GM18502 (cell line): ENCODE data around the gene DISC1.
"Not testable (repeated sequence)": the region's sequence is repeated elsewhere in the genome, so short reads cannot be mapped to it uniquely, and the experiment has no call there.

Experiments
- ATAC-seq: cut with Tn5 transposase; IDR thresholded peaks from one replicate; pipeline ENCODE4 v1.9.1; 2021; ENCODE audit warnings: mild to moderate bottlenecking; ENCODE audit not compliant: unreplicated experiment, poor library complexity

Gene DISC1

DNA sequence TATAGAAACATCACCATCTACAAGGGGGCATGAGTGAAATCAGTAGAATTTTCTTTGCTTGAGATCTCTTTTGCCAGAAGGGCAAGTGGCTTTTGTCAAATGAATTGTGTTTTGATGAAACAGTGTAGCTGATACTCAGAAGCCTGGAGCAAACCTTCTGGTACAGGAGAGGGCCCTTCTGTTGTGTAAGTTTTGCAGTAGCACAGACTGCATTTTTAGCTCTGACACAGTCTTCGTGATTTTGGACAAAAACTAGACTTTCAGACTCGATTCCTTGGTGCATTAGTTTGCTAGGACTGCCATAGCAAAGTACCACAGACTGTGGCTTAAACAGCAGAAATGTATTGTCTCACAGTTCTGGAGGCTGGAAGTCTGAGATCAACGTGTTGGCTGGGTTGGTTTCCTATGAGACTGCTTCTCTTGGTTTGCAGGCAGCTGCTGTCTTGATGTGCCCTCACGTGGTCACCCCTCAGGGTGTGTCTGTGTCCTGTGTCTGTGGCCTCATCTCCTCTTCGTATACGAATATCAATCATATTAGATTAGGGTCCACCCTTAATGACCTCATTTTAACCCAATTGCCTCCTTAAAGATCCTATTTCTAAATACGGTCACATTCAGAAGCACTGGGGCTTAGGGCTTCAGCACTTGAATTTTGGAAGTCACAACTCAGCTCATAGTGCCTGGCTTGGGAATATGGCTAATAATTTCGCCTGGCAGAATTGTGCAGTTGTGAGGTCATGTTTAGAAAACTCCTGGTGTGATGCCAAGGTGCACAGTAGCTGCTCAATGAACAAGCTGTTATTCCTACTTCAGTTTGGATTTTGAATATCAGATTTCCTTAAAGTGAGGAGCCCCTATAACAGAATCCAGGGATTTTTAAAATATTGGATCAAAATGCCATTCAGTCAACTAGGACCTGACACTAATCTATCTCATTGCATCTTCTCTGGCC lies 21.2 kb upstream of the DISC1 start:
- no peak for ATAC-seq

DNA sequence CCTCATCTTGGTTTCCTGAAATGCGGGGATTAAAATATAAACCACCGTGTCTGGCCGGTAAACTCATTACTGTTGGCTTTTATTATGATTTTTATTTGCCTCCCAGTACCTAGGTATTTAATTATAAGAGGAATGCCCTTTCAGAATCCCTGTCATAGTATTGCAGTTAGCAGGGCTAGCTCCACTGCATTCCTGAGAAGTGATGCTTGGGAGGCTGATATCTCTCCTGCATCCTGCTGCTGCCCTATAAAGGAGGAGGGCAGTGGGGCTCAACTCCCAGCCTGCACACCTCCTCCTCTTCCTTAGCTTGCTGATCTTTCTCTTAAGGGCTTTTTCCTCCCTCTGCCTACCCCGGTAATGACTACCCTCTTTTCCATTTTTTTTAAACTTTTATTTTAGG lies 19.9 kb upstream of the DISC1 start:
- ATAC-seq: no peak

DNA sequence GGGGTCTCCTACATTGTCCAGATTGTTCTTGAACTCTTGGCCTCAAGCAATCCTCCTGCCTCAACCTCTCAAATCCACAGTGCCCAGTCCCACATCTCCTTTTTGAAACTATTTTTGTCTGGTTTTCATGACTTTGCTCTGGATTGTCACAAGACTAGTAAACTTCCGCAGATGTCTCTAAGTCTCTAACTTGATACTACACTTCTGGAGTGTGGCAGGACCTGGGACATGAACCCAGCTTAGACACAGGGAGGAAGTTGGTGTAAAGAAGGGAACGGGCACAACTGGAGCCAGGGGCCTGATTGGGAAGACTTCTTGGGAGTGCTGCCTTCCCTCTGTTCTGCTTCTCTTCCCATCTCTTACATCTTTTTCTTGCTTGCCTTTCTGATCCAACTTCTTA lies 16.2 kb upstream of the DISC1 start:
- ATAC-seq: no peak

DNA sequence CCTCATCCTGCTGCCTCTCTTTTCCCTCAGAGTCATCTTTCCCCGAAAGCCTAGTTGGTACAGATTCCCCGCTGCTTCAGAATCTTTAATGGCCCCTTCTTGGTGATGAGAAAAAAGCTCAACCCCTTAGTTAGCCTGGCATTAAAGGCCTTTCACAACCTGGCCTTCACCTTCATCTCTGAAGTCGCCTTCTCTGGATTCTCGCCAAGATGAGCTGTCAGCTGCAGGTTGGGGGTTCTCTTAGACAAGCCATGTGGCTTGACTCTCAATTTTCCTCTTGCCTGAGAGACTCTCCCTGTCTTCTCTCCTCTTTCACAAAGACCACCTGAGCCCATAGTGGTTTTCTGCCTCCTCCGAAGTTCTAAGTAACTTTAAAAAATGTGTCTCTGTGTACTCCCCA lies 15.5 kb upstream of the DISC1 start:
- no peak for ATAC-seq

DNA sequence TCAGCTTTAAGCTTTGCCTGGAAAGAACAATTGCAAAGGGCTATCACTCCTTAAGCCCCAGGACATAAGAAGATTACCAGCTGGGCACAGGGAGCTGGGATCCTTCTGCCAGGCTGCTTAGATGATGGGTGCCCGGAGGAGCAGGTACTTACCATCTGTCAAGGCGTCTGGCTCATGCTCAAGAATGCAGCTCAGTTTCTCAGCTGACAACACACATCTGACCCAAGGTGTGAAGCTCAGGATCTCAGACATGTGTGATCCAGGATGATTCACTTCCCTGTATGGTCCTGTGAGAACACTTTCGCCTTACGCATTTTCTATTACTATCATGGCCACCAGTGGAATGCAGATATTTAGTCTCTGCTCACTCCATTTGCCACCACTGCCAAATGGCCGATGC lies 14.7 kb upstream of the DISC1 start:
- ATAC-seq: no peak

DNA sequence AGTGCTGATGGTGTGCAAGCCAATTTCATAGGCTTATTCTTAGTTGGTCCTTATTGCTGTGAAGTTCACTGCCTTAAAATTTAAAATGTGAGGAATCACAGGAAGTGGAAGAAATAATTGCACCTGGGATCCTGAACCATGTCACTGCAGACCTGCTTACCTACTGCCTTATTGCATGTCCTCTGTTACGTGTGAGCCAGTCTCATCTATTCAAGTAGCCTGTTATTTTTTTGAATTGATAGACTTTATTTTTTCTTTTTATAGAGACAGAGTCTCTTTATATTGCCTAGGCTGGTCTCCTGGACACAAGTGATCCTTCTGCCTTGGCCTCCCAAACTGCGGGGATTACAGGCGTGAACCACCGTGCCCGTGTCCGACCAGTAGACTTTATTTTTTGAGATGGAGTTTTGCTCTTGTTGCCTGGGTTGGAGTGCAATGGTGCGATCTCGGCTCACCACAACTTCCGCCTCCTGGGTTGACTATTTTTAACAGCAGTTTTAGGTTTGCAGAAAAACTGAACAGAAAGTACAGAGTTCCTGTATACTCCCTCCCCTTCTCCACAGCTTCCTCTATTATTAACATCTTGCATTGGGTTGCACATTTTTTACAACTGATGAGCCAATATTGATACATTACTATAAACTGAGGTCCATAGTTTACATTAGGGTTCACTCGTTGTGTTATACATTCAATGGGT lies 14.0 kb upstream of the DISC1 start:
- ATAC-seq: peak; percentile 95

DNA sequence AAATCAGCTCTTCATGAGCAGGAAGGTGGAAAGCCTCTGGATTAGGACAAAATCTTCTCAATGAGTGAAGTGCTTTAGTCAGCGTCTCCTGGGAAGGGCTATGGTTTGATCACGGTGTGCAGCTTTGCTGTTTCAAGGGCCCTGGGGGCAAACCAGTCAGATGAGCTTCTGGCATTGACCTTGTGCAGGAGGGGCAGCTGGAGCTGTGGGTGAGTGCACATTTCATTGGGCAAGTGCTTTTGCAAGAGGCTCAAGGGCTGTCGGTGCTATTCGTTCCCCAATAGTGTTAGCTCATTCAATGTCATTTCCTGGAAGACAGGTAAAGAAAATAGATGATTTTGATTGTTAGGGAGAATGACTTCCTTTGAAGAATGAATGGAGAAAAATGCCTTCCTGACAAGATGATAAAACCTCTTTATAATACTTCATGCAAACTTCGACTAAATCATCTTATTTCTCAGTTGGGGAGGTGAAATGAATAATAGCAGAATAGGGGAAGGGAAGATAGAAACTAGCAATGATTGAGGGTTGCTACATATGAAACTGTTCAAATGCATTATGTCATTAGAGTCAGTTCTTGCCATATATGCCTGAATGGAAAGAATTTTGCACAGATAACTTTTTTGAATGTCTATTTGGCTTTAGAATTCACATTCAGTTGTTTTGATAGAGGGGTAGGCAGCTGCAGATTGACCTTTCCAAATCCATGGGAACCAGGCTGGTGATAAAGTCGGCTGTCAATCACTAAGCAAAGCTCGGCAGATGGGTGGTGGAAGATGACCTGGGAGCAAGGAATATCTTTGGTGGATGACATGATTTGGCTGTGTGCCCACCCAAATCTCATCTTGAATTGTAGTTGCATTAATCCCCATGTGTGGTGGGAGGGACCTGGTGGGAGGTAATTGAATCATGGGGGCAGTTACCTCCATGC lies 12.9 kb upstream of the DISC1 start:
- ATAC-seq: no peak

DNA sequence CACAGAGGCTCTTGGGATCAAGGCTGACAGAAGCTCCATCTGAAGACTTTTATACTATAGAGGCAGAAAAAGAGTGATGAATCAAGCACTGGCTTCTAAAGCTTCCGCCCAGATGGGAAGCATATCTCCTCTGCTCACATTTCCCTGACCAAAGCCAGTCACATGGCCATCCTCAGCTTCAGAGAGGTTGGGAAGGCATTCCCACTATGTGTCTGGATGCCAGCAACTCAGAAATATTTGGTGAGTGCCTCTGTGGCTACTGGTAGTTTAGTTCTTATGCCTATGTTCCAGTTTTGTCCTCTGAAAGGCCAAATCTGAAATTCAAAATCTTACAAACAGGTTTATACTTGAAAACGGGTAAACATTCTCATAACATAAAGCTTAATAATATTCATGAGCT lies 9.9 kb upstream of the DISC1 start:
- ATAC-seq: no peak

DNA sequence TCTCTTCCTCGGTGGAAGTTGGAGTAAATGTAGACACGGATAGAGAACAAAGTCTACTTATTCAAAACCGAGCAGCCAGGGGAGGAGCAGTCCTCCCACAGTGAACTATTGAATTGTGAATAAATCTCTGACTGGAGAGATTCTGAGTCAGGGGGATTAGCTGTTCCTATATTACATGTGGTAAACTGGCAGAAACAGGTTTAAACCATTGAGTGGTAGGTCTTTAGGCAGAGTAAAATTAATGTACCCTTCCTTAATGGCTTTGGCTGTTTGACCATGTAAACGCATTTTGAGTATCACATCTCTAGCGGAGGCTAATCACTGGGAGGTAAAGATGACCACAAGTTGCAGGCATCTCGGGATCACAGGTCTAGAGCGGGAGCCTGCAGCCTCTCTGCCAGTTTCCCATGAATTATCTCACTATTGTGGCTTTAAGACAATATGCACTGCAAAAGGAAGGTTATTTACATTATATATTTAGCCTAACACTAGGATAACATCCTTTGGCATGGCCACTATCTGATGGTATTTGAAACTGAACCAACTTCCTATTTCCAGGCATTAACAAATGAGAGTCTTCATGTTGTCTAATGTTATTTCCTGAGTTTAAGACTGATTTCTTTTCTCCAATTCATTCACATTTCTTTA lies 7.9 kb upstream of the DISC1 start:
- ATAC-seq: no peak

DNA sequence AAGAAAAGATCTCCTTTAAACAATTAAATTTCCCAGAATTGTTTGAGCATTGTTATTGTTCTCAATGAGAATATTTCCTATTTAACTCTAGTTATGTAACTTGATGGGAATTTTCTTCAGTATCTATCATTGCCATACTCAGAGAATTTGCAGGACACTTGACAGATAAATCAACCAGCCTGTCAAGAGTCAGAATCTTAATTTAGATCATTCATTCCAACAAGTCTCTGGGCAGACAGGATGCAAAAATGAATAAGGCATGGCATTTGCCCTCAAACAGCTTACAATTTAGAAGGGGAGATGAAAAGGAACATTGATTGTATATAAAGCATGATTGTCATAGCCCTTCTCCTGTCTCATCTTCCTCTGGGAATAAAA lies 7.3 kb upstream of the DISC1 start:
- ATAC-seq: no peak

DNA sequence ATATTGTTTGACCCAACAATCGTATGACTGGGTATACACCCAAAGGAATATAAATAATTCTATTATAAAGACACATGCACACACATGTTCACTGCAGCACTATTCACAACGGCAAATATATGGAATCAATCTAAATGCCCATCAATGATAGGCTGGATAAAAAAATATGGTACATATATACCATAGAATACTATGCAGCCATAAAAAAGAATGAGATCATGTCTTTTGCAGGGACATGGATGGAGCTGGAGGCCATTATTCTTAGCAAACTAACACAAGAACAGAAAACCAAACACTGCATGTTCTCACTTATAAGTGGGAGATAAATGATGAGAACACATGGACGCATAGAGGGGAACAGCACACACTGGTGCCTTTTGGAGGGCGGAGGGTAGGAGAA lies 1.5 kb upstream of the DISC1 start:
- not testable (repeated sequence) for ATAC-seq

DNA sequence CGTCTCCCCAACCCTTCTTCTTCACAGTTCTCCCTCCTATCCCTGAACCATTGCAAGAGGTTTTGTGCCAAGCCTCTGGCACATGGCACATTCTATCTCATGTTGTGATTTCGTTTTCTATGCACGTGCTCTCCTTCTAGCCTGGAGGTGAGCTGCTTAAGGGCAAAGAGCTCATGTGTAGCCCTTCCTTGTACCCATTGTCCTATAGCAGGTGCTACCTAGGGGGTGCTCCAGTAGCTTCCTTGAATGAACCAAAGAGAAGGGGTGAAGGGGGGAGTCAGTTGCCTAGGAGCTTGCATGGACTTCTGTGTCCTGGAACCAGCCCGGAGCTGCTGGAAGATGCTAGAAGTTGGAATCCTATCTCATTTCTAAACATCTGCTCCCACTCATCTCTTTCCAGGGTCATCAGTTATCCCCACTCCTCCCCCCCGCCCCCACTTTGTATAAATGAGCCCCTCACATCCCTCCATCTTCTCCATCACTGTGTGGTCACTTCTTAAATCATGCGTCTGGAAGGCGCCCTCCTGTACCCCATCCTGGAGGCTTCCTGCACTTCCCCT lies 535 bp upstream of the DISC1 start:
- no peak for ATAC-seq

DNA sequence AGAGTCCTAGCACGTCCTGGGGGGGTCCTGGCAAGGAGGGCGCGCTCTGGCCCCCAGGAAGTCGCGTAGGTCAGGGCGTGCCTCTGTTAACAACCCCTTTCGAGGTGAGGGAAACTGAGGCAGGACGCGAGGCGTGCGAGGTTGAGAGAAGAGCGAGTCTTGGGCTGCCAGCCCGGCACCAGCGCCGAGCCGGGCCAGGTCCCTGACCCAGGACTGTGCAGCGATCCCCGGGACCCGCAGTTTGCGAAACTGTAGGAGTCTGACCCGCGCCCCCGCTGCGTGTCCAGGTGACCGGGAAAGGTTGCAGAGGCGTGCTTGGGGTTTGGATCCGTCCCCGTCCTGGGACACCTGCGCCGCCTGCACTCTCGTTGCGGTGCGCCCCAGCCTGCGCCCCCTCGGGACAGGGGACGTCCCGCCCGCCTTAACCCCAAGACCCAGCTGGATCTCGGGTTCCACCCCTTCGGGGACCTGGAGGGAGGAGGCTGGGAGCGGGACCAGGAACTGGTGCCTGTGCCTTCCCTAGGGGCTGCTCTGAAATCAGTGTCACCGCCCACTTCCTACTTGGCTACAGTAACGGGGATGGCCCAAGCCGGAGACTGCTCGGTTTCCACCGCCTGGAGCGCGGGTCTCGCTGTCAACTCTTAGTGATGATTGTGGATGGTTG lies 493 bp downstream of the DISC1 start:
- ATAC-seq: peak; percentile 58

DNA sequence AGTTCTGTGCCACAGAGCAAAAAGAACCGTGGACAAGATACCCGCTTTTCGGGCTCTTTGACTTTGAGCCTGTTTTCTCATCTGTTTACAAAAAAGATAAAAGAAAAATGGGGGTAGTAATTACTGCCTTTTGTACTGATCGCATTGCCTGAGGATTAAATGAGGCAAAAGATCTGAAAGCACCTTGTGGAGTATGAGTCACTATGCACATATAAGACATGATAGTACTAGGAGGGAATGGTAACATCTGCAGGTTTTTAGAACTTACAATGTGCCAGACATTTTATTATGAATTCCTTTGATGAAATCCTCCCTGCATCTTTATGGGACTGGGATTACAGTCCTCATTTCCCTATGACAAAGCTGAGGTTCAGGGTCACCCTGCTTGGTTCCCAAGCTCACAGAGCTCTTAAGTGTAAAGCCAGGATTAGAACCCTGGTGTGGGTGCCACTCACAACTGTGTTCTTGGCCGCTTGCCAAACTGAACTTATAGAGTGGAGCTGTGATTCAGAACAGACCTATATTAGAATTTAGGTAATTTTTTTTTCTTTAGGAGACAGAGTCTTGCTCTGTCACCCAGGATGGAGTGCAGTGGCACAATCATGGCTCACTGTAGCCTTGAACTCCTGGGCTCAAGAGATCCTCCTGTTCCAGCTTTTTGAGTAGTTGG lies 1.8 kb downstream of the DISC1 start:
- ATAC-seq: no peak

DNA sequence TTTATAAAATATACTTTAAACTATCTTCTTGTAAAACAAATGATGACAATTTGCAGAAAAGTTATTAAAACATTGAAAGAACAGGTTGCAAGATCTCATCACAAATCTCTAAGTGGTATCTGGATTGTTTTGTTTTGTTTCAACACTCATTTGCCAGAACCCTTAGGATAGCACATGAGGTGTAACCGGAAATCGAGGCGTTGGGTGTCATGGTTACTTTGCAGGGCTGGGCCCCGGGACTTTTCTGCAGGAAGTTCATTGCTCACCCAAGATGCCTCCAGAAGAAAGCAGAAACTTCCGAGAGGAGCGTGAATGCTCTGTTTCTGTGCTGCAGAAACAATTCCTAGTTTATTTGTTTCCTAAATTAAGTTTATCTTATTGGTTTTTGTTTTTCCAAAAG lies 2.5 kb downstream of the DISC1 start:
- ATAC-seq: peak; percentile 47

DNA sequence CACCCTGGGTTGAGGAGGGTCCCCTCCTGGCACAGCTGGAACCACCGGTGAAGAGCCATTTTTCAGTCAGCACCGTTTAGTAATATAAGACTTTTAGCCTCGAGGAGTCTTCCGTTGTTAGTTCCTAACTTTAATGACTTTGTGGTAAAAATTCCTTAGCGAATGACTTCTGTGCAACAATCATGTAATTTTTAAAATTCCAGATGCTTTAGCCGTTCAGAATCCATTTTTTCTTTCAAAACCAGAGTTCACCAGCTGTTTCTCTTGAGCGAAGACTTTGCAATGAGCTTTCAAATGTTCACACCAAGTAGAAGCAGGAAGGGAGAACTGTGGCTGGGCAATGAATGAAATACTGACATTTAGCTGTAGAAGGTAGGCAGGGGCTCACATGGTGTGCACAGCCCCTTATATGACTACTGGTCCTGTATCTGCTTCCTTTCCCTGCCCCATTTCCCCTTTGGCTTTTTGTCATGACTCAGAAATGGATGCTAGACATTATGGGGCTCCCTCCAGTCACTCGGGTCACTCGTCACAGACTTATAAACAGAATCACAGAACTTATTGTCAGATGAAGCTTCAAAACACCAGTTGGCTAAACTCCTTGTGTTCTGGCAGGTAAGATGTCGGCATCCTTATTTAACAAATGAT lies 4.1 kb downstream of the DISC1 start:
- no peak for ATAC-seq

DNA sequence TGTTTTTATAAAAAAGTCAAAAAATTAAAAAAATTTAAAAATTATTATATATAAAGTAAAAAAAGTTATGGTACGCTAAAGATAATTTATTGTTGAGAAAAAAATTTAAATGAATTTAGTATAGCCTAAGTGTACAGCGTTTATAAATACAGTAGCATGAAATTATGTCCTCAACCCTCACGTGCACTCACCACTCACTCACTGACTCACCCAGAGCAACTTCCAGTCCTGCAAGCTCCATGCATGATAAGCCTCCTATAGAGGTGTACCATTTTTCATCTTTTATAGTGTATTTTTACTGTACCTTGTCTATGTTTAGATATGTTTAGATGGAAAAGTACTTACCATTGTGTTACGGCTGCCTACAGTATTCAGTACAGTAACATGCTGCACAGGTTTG lies 5.1 kb downstream of the DISC1 start:
- no peak for ATAC-seq

DNA sequence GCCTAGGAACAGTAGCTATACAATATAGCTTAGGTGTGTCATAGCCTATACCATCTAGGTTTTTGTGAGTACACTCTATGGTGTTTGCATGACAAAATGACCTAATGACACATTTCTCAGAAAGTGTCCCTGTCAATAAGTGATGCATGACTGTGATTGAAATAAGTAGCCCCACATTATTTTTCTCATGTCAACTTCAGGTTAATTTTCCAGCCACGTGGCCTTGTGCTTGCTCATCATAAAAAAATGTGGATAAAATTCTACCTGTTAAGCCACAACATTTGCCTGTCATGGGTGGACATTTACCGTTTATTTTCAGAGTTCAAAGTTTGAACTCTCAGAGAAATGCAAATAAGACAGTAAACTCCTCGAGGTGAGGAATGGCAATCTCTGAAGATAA lies 5.5 kb downstream of the DISC1 start:
- no peak for ATAC-seq
